ENCODE measurements around the gene F7. TPM values are rescaled to one million over a fixed set of nuclear protein-coding genes. Genes with fewer than 3 reads are reported as not detected.

The F7 gene
- total and polyA plus RNA-seq, 2 donors (not counting 1 experiment from before 2014, with no cell fraction given) = not detected

GRCh38 chr13:113096745-113097305 lies 8.8 kb upstream of the F7 start:
- CTCF ChIA-PET = no interaction called here
- TF ChIP-seq EZH2 (IDR thresholded peaks at IDR 0.05; ENCODE audit: borderline replicate concordance, insufficient read depth, low read depth, low read length, poor library complexity, severe bottlenecking) (no peak), CTCF (IDR thresholded peaks at IDR 0.05) (no peak)

GRCh38 chr13:113097651-113098050 lies 7.9 kb upstream of the F7 start:
- H3K27me3 Mint-ChIP-seq = peaks cover 1% of the 10 kb centered on the region
- no peak for DNase-seq

More at GRCh38 chr13:113096745-113097305, 8.8 kb upstream of the F7 start:
- WGBS (ENCODE audit: insufficient coverage) = 97% methylated on average over 50 of the region's 52 CpGs
- no peaks in the 10 kb centered on the region for H3K27me3 ChIP-seq (replicated peaks in 1 of 4; ENCODE audit: control extremely low read depth in 1 of 4, control insufficient read depth in 3 of 4, insufficient read depth in 4 of 4, low read length in 3 of 4)
- no peak overlapping the region for H2AFZ ChIP-seq (ENCODE audit: insufficient read depth, low read depth, low read length, poor library complexity, severe bottlenecking)
- ATAC-seq (ENCODE audit: low read depth) (no peak), DNase-seq (no peak)
- no peaks in the 10 kb centered on the region for H3K9me3 ChIP-seq (ENCODE audit: control extremely low read depth in 1 of 3, control insufficient read depth in 2 of 3, insufficient read depth in 1 of 3, low read length in 2 of 3)
- H4K20me1 ChIP-seq (ENCODE audit: control insufficient read depth, insufficient read depth, low read length, poor library complexity, severe bottlenecking) = no peaks in the 10 kb centered on the region
- no peak overlapping the region for H3K9ac ChIP-seq (ENCODE audit: low read length)
- no peak overlapping the region for H3K4me3 Mint-ChIP-seq
- intact Hi-C loops (cut with micrococcal nuclease) = no loop called here
- no peak overlapping the region for H3K27ac ChIP-seq (ENCODE audit: low read length in 2 of 2)
- no peak overlapping the region for H3K4me2 ChIP-seq (replicated peaks; ENCODE audit: low read depth, low read length, poor library complexity, severe bottlenecking)
- no peaks in the 10 kb centered on the region for H3K4me1 Mint-ChIP-seq
- no peaks in the 10 kb centered on the region for H3K27me3 Mint-ChIP-seq
- H3K4me1 ChIP-seq (ENCODE audit: control insufficient read depth in 2 of 2, insufficient read depth in 2 of 2, low read length in 2 of 2) = no peaks in the 10 kb centered on the region
- POLR2A ChIA-PET = no interaction called here
- no peaks in the 10 kb centered on the region for H3K9me3 Mint-ChIP-seq (ENCODE audit: insufficient read depth)
- H3K4me3 ChIP-seq (ENCODE audit: control extremely low read depth in 1 of 5, extremely low read depth in 1 of 5, insufficient read depth in 1 of 5, low read depth in 2 of 5, low read length in 4 of 5) = no peak overlapping the region
- H3K79me2 ChIP-seq (ENCODE audit: control insufficient read depth, insufficient read depth, low read length) = no peaks in the 10 kb centered on the region
- no peaks in the 10 kb centered on the region for H3K36me3 ChIP-seq (replicated peaks in 1 of 2; ENCODE audit: control extremely low read depth in 1 of 2, control insufficient read depth in 1 of 2, extremely low read depth in 1 of 2, insufficient read depth in 2 of 2, low read length in 1 of 2)
- H3K27ac Mint-ChIP-seq = no peak overlapping the region

More at GRCh38 chr13:113097651-113098050, 7.9 kb upstream of the F7 start:
- Histone ChIP-seq H4K20me1 (ENCODE audit: control insufficient read depth, insufficient read depth, low read length, poor library complexity, severe bottlenecking) (no peaks in the 10 kb centered on the region), H3K79me2 (ENCODE audit: control insufficient read depth, insufficient read depth, low read length) (no peaks in the 10 kb centered on the region), H3K36me3 (replicated peaks in 1 of 2; ENCODE audit: control extremely low read depth in 1 of 2, control insufficient read depth in 1 of 2, extremely low read depth in 1 of 2, insufficient read depth in 2 of 2, low read length in 1 of 2) (no peaks in the 10 kb centered on the region), H3K27ac (ENCODE audit: low read length in 2 of 2) (no peak overlapping the region), H3K9ac (ENCODE audit: low read length) (no peak overlapping the region), H2AFZ (ENCODE audit: insufficient read depth, low read depth, low read length, poor library complexity, severe bottlenecking) (no peak overlapping the region), H3K9me3 (ENCODE audit: control extremely low read depth in 1 of 3, control insufficient read depth in 2 of 3, insufficient read depth in 1 of 3, low read length in 2 of 3) (no peaks in the 10 kb centered on the region), H3K27me3 (replicated peaks in 1 of 4; ENCODE audit: control extremely low read depth in 1 of 4, control insufficient read depth in 3 of 4, insufficient read depth in 4 of 4, low read length in 3 of 4) (no peaks in the 10 kb centered on the region), H3K4me1 (ENCODE audit: control insufficient read depth in 2 of 2, insufficient read depth in 2 of 2, low read length in 2 of 2) (no peaks in the 10 kb centered on the region), H3K4me2 (replicated peaks; ENCODE audit: low read depth, low read length, poor library complexity, severe bottlenecking) (no peak overlapping the region), H3K4me3 (ENCODE audit: control extremely low read depth in 1 of 5, extremely low read depth in 1 of 5, insufficient read depth in 1 of 5, low read depth in 2 of 5, low read length in 4 of 5) (no peak overlapping the region)
- TF ChIP-seq CTCF (IDR thresholded peaks at IDR 0.05) = no peak
- no peak for TF ChIP-seq EZH2 (IDR thresholded peaks at IDR 0.05; ENCODE audit: borderline replicate concordance, insufficient read depth, low read depth, low read length, poor library complexity, severe bottlenecking)
- ChIA-PET POLR2A (no interaction called here), CTCF (no interaction called here)
- intact Hi-C loops (cut with micrococcal nuclease) = no loop called here
- no peak overlapping the region for H3K27ac Mint-ChIP-seq
- 100% methylated on average over 1 of the region's 7 CpGs for WGBS (ENCODE audit: insufficient coverage)
- H3K4me1 Mint-ChIP-seq = no peaks in the 10 kb centered on the region
- ATAC-seq (ENCODE audit: low read depth) = no peak
- no peak overlapping the region for H3K4me3 Mint-ChIP-seq
- H3K9me3 Mint-ChIP-seq (ENCODE audit: insufficient read depth) = no peaks in the 10 kb centered on the region

All from B cell (primary cell).